ENCODE data around the gene CUL9.
A peak's percentile ranks its signal among the peaks of the same experiment; 100 is the strongest.

The CUL9 gene

DNA sequence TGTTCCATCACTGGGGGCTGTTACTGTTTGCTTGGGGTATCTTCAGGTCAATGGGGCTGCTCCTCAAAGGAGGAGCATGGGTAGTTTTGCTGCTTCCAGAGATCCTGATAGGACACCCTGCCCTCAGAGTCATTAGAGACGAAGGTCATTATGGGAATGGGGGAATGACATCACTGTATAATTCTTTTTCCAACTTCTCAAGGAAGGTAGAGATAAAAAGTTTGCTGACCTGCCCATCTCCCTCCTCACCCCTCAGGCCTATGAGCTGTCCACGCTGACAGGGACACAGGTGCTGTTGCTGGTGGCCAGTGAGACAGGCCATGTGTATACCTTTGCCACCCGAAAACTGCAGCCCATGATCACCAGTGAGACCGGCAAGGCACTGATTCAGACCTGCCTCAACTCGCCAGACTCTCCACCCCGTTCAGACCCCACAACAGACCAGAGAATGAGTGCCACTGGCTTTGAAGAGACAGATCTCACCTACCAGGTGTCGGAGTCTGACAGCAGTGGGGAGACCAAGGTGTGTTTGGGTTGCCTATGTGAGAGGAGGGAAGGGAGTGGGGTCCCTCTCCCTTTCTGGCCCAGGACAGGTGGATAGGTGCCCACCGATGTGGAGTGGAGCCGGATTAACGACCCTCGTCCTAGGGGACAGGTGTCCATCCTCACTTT is 8.3 kb upstream of the CUL9 start:
- no peak for DNase-seq (ENCODE audit: low spot score)

DNA sequence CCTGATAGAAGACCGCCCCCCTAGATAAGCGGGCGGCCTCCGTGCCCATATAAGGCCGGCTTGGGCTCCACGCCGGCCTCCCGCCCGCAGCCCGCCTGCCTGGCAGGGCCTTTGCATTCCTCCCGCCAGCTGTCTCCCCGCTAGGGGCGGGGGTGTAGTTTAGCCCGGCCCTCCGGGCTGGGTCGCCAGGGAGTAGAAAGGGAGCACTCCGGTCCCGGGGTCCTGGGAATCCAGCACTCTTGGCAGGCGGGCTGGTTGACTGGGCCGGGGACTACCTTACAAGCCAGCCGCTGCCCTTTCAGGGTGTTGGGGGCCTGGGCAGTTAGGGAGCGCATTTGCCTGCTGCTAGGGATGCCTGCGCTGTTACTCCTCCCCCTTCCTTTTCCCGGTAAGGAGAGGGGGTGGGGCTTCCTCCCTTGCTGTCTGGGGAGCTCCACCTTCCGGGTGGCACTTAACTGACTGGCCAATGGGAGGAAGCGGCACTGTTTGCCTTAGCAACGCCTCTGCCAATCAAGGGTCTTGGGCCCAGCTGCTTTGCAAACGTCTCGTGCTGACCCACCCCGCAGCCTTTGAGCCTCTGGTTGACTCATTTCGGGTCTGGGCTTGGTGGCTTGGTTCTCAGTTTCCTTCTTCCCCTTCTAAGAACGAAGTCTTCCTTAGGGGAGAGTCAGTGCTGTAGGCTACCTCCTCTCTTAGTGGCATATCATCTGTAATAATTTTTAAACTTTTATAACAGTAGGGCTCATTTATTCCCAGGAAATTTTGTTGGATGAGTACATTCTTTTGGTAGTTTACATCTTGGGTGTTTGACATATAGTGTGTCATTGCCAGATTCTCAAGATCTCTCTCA is 7.5 kb upstream of the CUL9 start:
- DNase-seq (ENCODE audit: low spot score) = peak; percentile 99

DNA sequence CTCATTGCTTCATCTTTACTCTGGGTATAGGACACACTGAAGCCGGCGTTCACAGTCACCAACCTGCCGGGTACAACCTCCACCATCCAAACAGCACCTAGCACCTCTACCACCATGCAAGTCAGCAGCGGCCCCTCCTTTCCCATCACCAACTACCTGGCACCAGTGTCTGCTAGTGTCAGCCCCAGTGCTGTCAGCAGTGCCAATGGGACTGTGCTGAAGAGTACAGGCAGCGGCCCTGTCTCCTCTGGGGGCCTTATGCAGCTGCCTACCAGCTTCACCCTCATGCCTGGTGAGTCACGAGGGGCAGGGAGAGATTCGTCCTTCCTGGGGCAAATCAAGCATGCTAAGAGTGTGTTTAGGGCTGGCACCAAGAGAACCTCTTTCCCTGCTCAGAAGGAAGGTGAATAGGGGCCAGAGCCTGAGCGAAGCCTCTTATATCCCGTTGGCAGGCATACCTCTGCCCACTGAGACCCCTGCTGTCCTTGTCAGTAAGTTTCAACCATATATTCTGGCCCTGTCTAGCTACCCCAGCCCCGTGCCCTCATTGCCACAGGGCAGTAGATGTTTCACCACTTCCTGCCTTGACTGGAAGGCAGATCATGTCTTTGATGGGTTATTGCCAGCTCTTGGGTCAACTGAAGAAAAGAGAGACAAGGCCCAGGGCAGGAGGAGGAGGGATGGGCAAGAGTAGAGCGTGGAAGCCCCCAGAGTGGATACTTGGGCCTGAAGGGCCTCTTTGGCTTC is 6.1 kb upstream of the CUL9 start:
- no peak for DNase-seq (ENCODE audit: low spot score)

DNA sequence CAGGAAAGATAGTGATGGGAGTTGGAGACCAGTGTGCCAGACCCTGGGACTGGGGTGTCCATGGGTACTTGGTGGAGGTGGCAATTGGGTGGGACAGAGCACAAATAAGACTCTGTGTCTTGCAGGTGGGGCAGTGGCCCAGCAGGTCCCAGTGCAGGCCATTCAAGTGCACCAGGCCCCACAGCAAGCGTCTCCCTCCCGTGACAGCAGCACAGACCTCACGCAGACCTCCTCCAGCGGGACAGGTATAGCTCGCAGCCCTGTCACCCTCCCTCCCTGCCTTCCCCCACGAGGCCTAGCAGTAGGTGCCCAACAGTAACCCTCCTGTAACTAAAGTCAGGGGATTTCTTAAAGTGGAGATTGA is 5.6 kb upstream of the CUL9 start:
- DNase-seq (ENCODE audit: low spot score) = no peak

DNA sequence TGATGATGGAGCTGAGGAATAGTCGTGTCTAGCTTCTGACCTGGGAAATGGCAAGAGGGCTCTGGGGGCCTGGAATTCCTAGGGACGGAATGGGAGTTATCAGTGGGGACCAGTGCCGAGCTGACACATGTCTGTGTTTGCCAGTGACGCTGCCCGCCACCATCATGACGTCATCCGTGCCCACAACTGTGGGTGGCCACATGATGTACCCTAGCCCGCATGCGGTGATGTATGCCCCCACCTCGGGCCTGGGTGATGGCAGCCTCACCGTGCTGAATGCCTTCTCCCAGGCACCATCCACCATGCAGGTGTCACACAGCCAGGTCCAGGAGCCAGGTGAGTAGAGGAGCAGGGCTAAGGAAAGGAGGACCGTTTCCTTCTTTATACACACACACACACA is 3.8 kb upstream of the CUL9 start:
- no peak for DNase-seq (ENCODE audit: low spot score)

DNA sequence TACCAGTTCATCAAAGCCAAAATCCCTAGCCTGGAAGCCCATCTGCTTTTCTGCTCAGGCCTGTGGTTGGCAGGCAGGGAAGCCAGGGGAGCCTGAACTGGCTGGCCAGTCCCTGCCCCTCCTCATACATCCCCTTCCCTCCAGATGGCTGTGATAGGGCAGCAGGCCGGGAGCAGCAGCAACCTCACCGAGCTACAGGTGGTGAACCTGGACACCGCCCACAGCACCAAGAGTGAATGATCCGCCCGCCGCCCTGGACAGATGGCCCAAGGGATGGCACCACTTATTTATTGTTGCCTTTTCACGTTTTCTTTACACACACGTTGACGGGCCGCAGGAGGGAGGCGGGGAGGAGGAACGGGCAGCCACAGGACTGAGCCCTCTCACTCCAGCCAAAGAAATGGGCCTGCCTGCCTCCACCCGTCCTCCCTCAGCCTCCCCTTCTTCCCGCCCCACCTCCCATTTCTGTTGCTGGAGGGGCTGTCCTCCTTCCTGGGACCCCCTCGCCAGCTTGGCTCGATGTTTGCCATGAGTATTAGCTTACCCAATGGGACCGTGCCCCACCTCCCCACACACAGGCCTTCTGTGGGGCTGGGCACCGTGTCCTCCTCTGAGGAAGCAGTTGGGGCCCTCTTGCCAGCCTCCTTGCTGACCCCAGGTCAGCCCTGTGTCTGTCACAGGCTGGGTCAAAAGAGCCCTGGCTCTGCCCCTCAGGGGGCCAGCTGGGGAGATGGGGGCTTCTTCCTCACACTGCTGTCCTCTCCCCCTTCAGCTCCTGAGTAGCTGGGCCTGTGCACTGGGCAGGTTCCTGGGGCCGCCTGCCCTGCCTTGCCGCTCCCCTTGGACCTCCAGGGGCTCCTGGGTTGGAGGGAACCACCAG is 2.8 kb upstream of the CUL9 start:
- no peak for DNase-seq (ENCODE audit: low spot score)

DNA sequence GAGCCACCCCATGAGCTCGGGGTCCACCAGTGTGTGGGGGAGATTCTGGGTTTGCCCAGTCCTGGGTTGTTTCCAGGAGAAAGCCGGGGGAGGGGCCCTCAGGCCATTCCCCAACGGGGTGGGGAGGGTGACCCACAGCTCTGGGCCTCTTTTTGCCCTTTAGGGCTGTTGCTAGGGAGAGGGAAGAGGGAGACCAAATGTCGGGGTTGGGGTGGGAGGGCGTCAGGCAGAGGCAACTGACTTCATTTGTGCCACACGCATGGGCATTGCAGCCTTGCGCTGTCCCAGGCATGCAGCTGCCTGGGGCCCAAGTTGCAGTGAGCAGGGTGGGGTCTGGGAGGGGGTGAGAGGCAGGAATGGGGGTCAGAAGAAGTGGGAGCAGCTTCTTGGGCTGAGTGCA is 1.9 kb upstream of the CUL9 start:
- no peak for DNase-seq (ENCODE audit: low spot score)

DNA sequence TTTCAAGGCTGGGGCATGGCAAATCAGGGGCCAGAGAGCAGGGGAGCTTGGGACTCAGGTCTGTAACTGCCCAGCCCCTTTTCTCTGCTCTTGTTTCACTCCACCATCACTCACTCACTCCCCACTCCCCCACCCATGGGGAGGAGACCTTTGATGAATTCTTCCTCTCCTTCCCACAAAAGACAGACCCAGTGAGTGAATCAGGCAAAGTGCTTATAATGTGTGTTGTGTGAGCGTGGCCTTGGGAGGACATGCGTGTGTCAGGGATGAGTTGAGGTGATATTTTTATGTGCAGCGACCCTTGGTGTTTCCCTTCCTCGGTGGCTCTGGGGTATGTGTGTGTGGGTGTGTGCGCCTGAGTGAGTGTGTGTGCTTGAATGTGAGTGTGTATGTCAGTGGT is 1.0 kb upstream of the CUL9 start:
- no peak for DNase-seq (ENCODE audit: low spot score)

DNA sequence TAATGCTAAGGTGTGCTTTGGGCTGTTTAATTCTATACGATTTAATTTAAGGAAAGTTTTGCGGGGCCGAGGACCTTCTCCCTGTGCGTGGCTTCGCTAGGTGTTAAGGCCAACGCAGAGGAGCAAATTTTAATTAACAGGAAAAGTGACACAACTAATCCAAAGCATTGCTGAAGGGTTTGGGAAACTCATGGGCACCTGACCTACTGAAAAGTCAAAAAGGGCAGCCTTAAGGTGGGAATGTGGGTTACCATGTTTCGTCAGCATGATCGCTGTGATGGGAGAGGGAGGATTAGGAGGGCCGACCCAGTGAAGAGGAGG is 415 bp upstream of the CUL9 start:
- DNase-seq (ENCODE audit: low spot score) = no peak

DNA sequence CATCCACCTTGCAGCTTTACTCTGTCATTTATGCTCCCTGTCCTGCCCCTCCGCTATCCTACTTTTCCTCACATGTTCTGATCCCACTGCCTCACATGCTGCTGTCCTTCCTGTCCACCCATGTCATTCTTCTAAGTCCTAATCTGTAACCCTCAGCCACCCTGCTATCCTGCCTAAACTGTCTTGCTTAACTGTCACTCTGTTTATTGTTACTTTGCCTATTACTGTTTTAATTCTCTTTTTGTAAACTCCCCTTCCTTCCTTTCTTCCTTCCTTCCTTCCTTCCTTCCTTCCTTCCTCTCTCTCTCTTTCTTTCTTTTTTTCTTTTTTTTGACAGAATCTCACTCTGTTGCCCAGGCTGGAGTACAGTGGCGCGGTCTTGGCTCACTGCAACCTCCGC is 1.4 kb downstream of the CUL9 start:
- no peak for DNase-seq (ENCODE audit: low spot score)

DNA sequence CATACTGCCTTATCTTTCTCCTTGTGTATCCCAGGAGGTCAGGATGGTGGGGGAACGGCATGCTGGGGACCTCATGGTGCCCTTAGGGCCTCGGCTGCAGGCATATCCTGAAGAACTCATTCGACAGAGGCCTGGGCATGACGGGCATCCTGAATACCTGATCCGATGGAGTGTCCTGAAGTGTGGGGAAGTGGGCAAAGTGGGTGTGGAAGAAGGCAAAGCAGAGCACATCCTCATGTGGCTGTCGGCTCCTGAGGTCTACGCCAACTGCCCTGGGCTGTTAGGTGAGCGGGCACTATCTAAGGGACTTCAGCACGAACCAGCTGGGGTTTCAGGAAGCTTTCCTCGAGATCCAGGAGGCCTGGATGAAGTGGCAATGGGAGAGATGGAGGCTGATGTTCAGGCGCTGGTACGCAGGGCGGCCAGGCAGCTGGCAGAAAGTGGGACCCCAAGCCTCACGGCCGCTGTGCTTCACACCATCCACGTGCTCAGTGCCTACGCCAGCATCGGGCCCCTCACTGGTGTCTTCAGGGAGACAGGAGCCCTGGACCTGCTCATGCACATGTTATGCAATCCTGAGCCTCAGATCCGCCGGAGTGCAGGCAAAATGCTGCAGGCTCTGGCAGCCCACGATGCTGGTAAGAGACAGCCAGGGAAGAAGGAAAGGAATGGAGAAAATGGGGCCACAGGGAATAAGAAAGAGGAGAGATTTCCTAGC is 2.4 kb downstream of the CUL9 start:
- no peak for DNase-seq (ENCODE audit: low spot score)

DNA sequence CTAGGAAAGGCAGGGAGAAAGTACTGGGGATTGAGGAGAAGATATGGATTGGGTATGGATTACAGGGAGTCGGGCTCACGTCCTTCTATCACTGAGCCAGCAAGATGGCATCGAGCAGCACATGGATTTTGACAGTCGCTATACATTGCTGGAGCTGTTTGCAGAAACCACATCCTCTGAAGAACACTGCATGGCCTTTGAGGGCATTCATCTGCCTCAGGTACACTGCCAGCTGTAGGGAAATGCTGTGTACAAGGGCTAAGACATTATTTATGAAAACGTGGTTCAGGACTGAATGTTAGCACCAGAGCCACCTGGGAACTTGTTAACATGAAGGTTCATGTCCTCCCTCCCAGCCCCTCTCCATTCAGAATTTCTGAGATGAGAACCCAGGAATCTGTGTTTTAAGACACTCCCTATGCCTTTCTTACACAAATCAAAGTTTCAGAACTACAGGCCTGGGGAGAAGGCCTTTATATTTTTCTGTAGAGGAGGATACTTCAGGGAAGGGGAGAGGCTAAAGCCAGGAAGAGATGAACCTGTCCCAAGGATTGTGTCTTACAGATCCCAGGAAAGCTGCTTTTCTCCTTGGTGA is 3.5 kb downstream of the CUL9 start:
- no peak for DNase-seq (ENCODE audit: low spot score)

DNA sequence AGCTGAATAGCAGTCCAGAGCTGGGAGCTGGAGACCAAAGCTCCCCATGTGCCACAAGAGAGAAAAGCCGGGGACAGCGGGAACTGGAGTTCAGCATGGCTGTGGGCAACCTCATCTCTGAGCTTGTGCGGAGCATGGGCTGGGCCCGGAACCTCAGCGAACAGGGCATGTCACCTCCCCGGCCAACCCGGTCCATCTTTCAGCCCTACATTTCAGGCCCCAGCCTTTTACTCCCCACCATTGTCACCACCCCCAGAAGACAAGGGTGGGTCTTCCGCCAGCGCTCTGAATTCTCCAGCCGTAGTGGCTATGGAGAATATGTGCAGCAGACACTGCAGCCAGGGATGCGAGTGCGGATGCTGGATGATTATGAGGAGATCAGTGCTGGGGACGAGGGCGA is 4.0 kb downstream of the CUL9 start:
- DNase-seq (ENCODE audit: low spot score) = no peak

DNA sequence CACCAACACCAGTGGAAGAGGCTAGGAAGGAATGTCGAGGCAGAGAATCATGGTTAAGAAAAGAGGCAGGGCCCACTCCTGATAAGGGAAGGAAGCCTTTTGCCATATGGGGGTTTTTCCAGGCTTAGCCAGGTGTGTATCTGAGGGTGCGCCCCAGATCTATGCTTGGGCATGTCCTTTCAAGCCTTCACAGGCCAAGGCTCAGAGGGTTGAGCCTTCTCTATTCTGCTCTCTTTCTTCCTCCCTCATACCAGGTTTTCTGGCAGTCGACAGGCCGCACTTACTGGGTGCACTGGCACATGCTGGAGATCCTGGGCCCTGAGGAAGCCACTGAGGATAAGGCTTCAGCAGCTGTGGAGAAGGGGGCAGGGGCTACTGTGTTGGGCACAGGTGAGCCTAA is 4.7 kb downstream of the CUL9 start:
- no peak for DNase-seq (ENCODE audit: low spot score)

DNA sequence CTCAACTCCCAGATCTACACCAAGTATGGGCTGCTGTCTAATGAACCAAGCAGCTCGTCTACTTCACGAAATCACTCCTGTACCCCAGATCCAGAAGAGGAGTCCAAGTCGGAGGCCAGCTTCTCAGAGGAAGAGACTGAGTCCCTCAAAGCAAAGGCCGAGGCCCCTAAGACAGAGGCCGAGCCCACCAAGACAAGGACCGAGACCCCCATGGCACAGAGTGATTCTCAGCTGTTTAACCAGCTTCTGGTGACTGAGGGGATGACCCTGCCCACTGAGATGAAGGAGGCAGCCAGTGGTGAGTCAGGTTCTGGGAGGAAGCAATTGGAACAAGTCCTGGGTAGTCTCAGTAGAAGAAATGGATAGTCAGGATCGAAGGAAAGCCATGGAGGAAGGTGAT is 5.8 kb downstream of the CUL9 start:
- no peak for DNase-seq (ENCODE audit: low spot score)

DNA sequence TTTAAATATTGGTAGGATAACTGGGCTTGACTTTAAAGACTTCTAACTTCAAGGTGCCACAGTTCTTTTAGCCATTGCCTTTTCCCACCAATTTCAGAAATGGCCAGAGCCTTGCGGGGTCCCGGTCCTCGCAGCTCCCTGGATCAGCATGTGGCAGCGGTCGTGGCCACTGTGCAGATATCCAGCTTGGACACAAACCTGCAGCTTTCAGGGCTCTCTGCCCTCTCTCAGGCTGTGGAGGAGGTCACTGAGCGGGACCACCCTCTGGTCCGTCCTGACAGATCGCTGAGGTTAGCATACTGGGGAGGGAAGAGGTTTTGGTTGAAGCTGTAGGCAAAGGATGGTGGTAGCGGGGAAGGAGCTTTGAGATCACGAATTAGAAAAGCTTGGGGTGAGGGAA is 6.4 kb downstream of the CUL9 start:
- DNase-seq (ENCODE audit: low spot score) = no peak

DNA sequence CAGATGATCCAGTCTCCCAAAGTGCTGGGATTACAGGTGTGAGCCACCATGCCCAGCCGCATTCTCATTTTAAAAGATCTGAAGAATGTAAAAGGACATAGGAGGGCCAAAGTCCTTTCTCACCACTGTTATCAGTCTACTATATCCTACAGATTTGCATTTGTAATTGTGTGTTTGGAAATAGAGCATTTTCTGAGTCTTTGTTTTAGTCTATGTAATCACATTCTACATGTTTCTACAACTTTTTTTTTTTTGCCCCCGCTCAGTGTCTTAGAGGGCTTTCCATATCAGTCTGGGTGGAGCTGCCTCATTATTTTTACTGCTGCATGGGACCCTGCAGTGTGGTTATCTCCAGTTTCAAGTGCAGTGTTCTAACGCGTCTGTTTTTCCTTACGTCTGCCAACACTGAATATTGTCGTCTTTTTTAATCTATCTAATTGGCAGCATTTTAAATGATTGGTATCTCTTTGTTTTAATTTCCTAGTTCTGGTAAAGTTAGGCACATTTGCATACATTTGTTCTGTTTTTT is 7.8 kb downstream of the CUL9 start:
- DNase-seq (ENCODE audit: low spot score) = no peak

DNA sequence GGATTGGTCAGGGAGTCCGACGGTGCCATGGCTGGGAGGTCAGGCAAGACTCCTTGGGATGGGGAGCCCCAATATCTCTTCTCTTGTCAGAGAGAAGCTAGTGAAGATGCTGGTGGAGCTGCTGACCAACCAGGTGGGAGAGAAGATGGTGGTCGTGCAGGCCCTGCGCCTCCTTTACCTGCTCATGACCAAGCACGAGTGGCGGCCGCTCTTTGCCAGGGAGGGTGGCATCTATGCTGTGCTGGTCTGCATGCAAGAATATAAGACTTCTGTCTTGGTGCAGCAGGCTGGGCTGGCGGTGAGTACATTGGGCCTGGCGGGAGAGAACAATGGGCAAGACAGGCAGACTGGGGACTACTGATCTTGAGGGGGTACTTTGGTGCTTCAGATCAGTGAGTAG is 10.9 kb downstream of the CUL9 start:
- DNase-seq (ENCODE audit: low spot score) = no peak

DNA sequence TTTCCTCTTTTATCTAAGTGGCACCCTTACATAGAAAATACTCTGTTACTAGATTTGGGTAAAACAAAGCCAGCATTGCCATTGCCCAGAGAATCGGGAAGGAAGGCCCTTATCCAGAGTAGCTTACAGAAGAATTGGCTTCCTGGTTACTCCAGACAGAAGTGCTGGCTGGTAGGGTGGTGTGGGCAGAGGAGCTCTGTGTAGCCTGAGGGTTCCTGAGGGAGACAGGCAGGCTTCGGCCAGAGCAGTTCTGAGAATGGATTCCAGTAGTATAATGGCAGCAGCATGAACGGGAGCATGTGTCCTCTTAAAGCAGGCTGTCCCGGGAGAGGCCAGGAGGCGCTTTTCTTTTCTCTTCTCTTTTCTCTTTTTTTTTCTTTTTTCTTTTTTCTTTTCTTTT is 11.9 kb downstream of the CUL9 start:
- no peak for DNase-seq (ENCODE audit: low spot score)

DNA sequence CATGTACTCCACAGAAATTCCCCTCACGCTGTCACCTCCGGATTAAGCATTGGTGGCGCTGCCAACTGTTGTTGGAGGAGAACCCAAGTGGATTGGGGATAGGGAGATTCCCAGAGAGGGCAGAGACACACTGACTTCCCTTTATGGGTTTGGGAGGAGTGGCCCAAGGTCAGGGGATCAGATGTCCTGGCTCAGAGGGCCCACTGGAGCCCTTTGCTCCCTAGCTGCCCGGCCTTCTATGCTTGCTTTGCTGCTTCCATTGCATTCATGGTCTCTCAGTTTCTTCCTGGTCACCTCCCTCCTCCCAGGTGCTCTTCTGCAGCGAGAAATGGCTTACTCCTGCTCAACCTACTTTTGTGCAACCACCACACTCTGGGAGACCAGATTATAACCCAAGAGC is 14.3 kb downstream of the CUL9 start:
- no peak for DNase-seq (ENCODE audit: low spot score)

DNA sequence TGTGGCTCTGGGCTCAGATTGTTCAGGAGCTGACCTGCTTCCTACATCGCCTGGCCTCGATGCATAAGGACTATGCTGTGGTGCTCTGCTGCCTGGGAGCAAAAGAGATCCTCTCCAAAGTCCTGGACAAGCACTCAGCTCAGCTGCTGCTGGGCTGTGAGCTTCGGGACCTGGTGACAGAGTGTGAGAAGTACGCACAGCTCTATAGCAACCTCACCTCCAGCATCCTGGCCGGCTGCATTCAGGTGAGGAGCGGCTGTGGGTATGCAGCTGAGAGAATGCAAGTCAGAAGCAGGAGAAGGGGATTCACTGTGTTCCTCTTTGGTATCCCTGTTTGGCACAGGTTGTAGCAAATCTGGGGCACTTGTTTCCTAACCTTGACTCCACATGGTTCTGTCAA is 17.9 kb downstream of the CUL9 start:
- no peak for DNase-seq (ENCODE audit: low spot score)

Measured in kidney capillary endothelial cell (primary cell).